Measurements from ENCODE around the gene SLF2. TPM values are rescaled to one million over a fixed set of nuclear protein-coding genes. Genes with fewer than 3 reads are reported as not detected.

The SLF2 gene
- total RNA-seq, 4 donors from 2014 or later = 8.3 to 23.3 (median 14.9) TPM

DNA sequence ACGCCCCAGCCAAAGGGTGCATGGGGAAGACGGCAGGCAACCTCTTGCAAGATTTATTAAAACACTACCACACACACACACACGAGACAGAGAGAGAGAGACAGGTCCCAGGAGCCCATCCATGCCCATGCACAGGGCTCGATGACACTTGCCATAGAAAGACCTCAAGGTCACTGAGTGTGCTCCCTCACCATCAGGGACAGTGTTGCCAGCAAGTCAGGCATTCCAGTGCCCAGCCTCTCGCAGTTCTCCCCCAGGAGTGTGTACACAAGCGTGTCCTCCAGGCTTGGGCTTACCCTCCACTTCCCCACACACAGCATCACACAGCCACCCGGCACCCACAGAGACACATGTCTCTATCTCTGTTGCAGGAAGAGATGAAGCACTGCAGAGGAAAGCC lies 46.8 kb upstream of the SLF2 start:
- no peak for TF ChIP-seq POLR2A (IDR thresholded peaks at IDR 0.05)
- TF ChIP-seq, protein P1, sequence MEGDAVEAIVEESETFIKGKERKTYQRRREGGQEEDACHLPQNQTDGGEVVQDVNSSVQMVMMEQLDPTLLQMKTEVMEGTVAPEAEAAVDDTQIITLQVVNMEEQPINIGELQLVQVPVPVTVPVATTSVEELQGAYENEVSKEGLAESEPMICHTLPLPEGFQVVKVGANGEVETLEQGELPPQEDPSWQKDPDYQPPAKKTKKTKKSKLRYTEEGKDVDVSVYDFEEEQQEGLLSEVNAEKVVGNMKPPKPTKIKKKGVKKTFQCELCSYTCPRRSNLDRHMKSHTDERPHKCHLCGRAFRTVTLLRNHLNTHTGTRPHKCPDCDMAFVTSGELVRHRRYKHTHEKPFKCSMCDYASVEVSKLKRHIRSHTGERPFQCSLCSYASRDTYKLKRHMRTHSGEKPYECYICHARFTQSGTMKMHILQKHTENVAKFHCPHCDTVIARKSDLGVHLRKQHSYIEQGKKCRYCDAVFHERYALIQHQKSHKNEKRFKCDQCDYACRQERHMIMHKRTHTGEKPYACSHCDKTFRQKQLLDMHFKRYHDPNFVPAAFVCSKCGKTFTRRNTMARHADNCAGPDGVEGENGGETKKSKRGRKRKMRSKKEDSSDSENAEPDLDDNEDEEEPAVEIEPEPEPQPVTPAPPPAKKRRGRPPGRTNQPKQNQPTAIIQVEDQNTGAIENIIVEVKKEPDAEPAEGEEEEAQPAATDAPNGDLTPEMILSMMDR (IDR thresholded peaks at IDR 0.05) = no peak
- WGBS, 2 donors = 62 to 75% methylated on average over 7 of the region's 7 CpGs
- intact Hi-C loops (cut with DNase I; ENCODE audit: low total_unique reads) = no loop called here

DNA sequence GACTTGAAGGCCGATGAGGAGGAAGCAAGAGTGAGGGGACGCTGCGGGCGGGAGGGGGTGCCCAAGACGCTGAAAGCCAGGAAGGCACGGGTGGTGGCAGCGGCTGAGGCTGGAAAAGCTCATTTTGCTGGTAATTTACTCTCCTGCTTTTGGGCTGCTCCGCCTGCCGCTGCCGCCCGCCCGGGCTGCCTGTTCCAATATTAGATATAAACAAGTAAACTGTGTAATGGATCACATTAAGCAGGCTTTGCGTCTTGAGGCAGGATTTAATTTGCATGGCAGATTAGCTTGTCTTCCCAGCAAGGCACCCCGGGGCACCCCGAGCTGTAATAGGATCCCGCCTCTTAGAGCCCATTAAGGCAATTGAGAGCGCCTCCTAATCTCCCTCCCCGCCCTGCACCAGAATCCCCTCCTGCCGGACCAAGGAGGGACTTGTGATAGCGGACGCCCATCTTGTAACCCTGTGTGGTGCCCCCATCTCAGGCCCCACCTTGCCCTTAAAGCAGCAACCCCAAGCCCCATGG lies 46.1 kb upstream of the SLF2 start:
- WGBS, 2 donors = 20 to 22% methylated on average over 21 of the region's 21 CpGs
- DNase-seq (ENCODE audit: low spot score in 2 of 2) = no peak
- intact Hi-C loops (cut with DNase I; ENCODE audit: low total_unique reads) = no loop called here

More for the DNA sequence above, 46.8 kb upstream of the SLF2 start:
- no peak for DNase-seq (ENCODE audit: low spot score in 2 of 2)
- no peak overlapping the region for H3K4me3 ChIP-seq (ENCODE audit: low read depth, poor library complexity, severe bottlenecking)

DNA sequence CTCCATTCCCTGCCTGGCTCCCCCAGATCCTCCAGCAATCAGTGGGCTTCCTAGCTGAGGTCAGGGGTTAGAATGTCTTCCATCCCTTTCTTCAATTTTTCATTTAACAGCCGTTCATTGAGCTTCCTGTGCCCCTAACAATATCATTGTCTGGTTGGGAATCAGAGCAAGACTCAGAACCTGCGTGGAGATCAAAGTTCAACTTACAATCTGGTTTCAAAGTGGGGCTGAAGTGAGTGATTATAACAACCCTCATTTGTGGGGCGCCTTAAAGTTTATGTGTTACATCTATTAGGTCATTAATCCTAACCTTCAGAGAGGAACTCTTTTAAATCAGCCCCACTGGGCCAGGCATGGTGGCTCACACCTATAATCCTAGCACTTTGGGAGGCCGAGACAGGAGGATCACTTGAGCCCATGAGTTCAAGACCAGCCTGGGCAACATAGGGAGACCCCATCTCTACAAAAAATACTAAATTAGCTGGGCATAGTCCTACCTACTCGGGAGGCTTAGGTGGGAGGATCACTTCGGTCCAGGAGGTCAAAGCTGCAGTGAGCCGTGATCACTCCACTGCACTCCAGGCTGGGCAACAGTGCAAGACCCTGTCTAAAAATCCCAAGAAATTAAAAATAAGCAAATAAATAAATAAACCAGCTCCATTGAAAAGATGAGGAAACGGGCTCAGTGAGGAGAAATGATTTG lies 45.4 kb upstream of the SLF2 start:
- no peak for DNase-seq (ENCODE audit: low spot score in 2 of 2)
- H3K4me3 ChIP-seq (ENCODE audit: low read depth, poor library complexity, severe bottlenecking) = no peak overlapping the region
- WGBS, 2 donors = 88 to 90% methylated on average over 8 of the region's 8 CpGs
- TF ChIP-seq, protein P1 (IDR thresholded peaks at IDR 0.05) = no peak
- TF ChIP-seq POLR2A (IDR thresholded peaks at IDR 0.05) = no peak
- intact Hi-C loops (cut with DNase I; ENCODE audit: low total_unique reads) = no loop called here

More for the DNA sequence above, 46.1 kb upstream of the SLF2 start:
- H3K4me3 ChIP-seq (ENCODE audit: low read depth, poor library complexity, severe bottlenecking) = no peak overlapping the region
- TF ChIP-seq, protein P1 (IDR thresholded peaks at IDR 0.05) = no peak
- no peak for TF ChIP-seq POLR2A (IDR thresholded peaks at IDR 0.05)

DNA sequence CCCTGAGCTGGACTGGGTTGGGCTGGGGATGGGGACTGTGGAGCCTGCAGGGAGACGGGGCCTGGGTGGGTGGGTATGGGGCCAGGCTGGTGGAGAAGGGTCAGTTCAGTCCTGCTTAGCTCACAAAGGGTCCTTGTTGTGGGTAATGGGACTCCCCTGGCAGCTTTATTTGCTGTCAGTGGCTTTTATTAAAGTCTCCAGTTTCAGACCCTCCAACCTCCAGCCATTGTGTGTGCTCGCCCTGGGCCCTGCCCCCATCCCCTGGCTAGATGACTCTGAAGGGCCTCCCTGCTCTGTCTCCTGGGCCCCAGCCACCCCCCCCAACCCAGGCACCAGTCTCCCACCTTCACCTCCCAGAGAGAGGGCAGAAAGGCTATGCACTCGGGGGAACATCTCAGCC lies 44.4 kb upstream of the SLF2 start:
- intact Hi-C loops (cut with DNase I; ENCODE audit: low total_unique reads) = no loop called here
- WGBS, 2 donors = 83 to 88% methylated on average over 3 of the region's 3 CpGs
- TF ChIP-seq, protein P1 (IDR thresholded peaks at IDR 0.05) = no peak
- no peak for TF ChIP-seq POLR2A (IDR thresholded peaks at IDR 0.05)
- H3K4me3 ChIP-seq (ENCODE audit: low read depth, poor library complexity, severe bottlenecking) = no peak overlapping the region
- DNase-seq (ENCODE audit: low spot score in 2 of 2) = no peak

DNA sequence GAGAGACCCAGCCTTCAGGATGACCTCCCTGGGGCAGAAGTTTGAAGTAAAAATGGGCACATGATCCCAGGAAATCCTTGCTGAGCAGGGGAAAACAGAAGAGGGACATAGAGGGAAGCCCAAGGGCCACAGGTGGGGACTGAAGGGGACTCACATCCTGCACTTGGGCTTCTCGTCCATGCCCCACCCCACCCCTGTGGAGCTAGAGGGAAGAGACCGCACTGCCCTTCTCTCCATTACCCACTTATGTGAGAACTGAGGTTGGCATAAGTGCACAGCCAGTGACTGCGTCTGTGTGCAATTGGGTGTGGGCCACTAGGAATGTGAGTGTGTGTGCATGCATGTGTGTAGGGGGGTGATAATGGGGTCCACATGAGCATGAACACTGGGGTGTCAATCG lies 43.4 kb upstream of the SLF2 start:
- intact Hi-C loops (cut with DNase I; ENCODE audit: low total_unique reads) = no loop called here
- no peak overlapping the region for H3K4me3 ChIP-seq (ENCODE audit: low read depth, poor library complexity, severe bottlenecking)
- TF ChIP-seq, protein P1 (IDR thresholded peaks at IDR 0.05) = no peak
- no peak for DNase-seq (ENCODE audit: low spot score in 2 of 2)
- whole genome bisulfite sequencing, 2 donors = 76 to 82% methylated on average over 4 of the region's 4 CpGs

Data from lower leg skin (tissue), 4 donors.